HS-5 (cell line): Measurements from ENCODE around the gene PYHIN1.

Source experiments
- DNase-seq: peaks from one replicate; pipeline ENCODE4 v3.0.0-alpha.2; 2012; ENCODE audit warnings: low read depth

The PYHIN1 gene

GRCh38 chr1:158931055-158931737 is at the start of gene PYHIN1:
PYHIN1 (plus strand) TSS chr1:158931552; CDS start chr1:158936911, 5,359 bp downstream.
- DNase-seq = no peak

GRCh38 chr1:158893654-158894053 is 37.7 kb upstream of the PYHIN1 start:
- DNase-seq = no peak

- DNase-seq = no peak
Measured at GRCh38 chr1:158898722-158899121, 32.6 kb upstream of the PYHIN1 start.

DNA sequence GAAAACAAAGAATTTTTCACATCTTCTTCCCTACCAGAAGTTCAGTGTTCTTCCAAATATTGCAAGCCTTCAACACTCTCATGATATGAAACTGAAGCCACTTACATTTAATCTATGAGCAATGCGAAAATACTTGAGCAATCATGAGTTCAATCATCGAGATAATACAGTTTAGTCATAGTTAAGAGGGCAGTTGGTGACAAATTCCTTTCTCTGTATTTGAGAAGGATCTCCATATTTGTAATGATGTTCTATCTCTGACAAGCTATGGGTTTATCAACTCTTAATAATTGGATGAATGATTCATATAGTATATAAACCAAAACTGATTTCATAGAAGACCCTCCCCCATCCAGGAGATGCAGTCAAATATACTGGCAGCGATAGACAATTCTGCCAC is 29.7 kb upstream of the PYHIN1 start:
- no peak for DNase-seq

DNA sequence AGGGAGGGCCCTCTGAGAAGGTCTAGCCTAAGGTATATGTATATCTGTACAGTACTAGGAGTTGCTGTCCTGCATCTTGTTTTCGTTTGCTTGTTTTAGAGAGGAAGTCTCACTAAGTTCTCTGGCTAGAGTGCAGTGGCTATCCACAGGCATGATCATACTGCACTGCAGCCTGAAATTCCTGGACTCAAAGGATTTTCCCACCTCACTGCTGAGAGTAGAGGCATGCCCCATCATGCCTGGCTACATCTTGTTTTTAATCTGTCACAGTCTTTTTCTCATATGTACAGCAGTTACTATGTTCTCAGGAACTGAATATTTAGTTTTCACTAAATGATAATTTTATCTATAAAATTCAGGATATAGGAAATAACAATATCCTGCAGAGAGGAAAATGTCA is 15.3 kb upstream of the PYHIN1 start:
- no peak for DNase-seq

- DNase-seq = no peak
Measured at GRCh38 chr1:158924677-158925076, 6.7 kb upstream of the PYHIN1 start.

GRCh38 chr1:158930504-158930903 is 848 bp upstream of the PYHIN1 start:
- DNase-seq = no peak

DNA sequence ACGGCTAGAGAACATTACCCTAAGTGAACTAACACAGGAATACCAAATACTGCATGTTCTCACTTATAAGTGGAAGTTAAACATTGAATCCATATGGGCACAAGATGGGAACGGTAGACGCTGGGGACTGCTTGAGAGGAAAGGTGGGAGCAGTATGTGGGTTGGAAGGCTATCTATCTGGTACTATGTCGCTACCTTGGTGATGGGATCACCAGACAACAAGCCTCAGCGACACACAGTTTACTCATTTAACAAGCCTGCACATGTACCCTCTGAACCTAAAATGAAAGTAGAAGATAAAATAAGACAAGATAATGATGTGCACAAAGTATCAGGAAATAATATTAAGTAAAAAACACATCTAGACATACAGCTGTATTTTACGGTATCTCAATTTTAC is 819 bp downstream of the PYHIN1 start:
- no peak for DNase-seq

GRCh38 chr1:158933621-158934020 is 2.3 kb downstream of the PYHIN1 start:
- no peak for DNase-seq

DNA sequence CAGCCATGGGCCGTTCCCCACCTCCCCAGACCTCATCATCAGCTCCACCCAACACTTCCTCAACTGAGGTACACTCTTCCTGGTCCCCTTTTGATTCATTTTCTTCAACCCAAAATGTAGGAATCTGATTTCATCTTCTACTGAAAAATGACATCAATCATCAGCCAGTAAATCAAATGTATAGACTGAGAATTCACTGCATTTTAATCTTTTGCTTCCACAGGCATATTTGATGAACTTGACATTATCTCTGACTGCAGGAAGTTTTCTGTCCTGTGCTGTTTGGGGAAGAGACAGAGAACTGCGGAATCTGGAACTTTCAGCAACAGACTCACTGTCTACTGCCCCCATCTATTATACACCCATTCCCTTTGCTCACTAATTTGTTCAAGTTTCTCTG is 7.8 kb downstream of the PYHIN1 start:
- DNase-seq = no peak

DNA sequence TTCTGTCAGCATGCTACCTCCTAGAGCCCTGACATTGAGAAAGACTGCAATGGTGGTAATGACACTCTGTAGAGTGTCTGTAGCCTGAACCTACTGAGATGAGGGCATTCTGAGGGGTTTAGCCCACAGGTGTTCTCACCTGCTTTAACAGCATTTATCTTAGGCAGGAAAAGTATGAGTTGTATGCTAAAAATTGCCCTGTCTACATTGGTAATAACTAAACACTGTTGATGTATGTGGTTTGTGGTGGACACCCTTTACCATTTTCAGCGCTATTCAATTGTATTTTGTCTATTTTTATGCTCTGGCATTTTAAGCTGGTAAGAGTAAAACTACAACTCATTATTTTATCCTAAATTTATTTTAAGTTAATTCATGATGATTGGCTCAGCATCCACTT is 10.0 kb downstream of the PYHIN1 start:
- DNase-seq = no peak

GRCh38 chr1:158942490-158942889 is 11.1 kb downstream of the PYHIN1 start:
- DNase-seq = no peak

DNA sequence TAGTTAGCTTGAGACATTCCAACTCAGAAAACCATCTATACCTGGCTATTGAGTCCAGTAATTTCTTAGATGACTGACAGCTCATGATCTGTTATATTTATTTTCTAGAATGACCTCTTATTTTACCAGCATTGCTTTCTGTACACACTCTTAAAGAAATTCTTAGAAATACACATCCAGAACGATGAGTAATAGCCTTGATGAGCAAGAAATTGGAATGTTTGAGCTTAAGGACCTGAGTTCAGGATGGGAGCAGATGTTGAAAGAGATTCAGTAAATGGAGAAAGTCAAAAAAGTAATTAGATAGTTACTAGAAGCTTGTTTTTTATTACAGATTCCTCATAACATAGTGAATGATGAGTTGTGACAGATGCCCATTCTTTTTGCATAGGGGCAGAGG is 11.7 kb downstream of the PYHIN1 start:
- DNase-seq = no peak

DNA sequence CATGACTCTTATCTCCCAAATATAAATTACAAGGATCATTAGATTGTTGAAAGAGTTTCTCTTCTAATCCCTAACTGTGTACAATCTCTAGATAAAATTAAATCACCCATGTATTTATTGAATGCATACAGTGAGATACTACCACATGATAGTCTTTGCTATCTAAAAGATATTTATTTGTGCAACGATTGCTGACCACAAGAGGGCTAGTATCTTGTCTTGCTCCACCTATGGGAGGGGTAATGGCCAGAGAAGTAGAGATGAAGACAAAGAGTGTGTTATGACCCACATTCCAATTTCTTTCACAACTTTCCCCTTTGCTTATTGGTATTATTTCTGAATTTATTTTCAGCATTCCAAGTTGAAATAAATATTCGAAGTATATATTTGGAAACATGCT is 13.7 kb downstream of the PYHIN1 start:
- DNase-seq = no peak

DNA sequence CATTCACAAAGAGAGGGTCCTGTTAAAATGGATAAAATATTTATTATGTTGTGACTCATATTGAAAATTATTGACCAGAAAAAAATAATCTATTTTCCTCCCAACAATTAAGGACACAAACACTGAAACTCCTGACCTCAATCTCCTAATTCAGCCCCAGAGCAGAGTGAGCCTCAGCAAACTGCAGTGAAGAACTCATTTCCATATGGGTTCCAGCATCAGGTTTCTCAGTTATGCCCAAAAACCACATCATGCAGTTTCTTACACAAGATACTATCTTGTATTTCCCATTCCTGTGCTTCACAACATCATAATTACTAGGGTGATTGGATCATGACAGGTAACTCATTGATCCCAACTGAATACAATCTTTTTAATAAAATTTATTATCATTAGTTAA is 15.4 kb downstream of the PYHIN1 start:
- no peak for DNase-seq

- DNase-seq = no peak
Measured at GRCh38 chr1:158951956-158952355, 20.6 kb downstream of the PYHIN1 start.

GRCh38 chr1:158952416-158952815 is 21.1 kb downstream of the PYHIN1 start:
- DNase-seq = no peak

GRCh38 chr1:158961178-158961577 is 29.8 kb downstream of the PYHIN1 start:
- DNase-seq = no peak

- DNase-seq = no peak
Measured at GRCh38 chr1:158962983-158963382, 31.6 kb downstream of the PYHIN1 start.

GRCh38 chr1:158969166-158969565 is 37.8 kb downstream of the PYHIN1 start:
- DNase-seq = no peak

DNA sequence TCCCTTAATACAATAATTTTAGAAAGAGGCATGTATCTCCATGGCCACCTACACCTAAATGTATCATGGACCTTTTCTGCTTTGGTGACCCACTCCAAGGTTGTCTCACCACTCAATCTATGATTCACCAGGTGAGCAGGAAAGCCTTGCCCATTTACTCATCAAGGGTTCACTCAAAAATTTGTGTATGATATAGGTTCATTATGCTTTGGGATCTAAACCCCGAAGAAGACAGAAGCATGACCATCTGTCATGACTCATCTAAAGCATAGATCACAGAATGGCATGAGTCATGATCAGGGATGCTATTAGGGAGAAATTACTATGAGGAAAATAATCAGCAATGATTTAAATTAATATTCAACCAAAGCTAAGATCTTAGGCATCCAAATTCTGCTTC is 38.5 kb downstream of the PYHIN1 start:
- no peak for DNase-seq

DNA sequence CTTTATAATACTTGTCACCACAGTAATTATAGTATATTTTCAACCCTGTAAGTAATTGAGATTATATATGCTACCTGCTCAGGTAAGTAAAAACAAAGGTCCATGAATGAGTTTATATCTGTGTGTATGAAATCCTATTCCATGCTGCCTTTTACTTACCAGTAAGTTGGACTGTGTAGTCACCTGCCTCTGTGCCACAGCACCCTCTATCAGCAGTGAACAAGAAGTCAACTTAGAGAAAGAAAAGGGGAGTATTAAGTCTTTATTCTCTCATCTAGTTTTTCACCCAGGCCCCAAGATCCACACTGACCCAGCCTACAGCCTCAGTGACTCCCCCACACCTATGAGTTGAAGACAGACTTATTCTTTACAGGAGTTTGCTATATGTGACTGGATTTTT is 41.5 kb downstream of the PYHIN1 start:
- no peak for DNase-seq

- DNase-seq = no peak
Measured at GRCh38 chr1:158976219-158976618, 44.9 kb downstream of the PYHIN1 start.

GRCh38 chr1:158978730-158979129 is 47.4 kb downstream of the PYHIN1 start:
- no peak for DNase-seq

DNA sequence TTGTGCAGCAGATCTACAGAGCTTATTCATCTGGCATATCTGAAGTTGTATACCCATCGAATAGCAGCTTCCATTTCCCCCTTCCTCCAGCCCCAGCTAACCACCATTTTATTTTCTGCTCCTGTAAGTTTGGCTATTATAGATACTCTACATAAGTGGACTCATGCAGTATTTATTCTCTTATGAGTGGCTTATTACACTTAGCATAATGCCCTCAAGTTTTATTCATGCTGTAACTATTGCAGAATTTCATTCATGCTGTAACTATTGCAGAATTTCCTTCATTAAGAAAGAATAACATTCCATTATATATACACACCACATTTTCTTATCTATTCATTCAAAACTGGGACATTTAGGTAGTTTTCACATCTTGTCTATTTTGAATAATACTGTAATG is 47.9 kb downstream of the PYHIN1 start:
- DNase-seq = no peak
